A673 (cell line): Measurements from ENCODE around the gene GULP1. TPM values are rescaled to one million over a fixed set of nuclear protein-coding genes. Genes with fewer than 3 reads are reported as not detected.

Source experiments
- BruUV-seq: library from RNA; stranded (reverse); fragments of 400-500 nt; replicated peaks from 2 replicates; lab custom pipeline; 2021; lab: Mats Ljungman, UMichigan
- CTCF ChIA-PET: fragments of 300-600 bp; sonication (Branson Sonifier 250); formaldehyde crosslinking; loops from one replicate; lab custom pipeline; 2022; ENCODE audit warnings: antibody characterized with exemption; lab: Charles Lee
- POLR2A ChIA-PET: fragments of 300-600 bp; sonication (Branson Sonifier 250); formaldehyde crosslinking; loops from one replicate; lab custom pipeline; 2022; ENCODE audit warnings: antibody characterized with exemption; ENCODE audit not compliant: low non-redundant PET; lab: Charles Lee
- DNase-seq: peaks from one replicate; pipeline ENCODE4 v3.0.0-alpha.2; 2015; ENCODE audit warnings: low spot score
- H3K27ac ChIP-seq: fragments of 200-600 bp; sonication (generic); 2 replicates; pipeline ENCODE4 v1.5.1; 2016; ENCODE audit warnings: mixed run types, low read depth, mild to moderate bottlenecking, mixed read lengths, antibody characterized with exemption, low read length; ENCODE audit not compliant: poor library complexity, severe bottlenecking
- H3K27me3 ChIP-seq: fragments of 200-600 bp; sonication (generic); replicated peaks from 2 replicates; pipeline ENCODE4 v1.6.1; 2017; ENCODE audit warnings: mixed run types, low read depth, mild to moderate bottlenecking, mixed read lengths, antibody characterized with exemption, low read length; ENCODE audit not compliant: insufficient read depth, poor library complexity
- H3K36me3 ChIP-seq: fragments of 200-600 bp; sonication (generic); 2 replicates; pipeline ENCODE4 v1.6.1; 2016; ENCODE audit warnings: mixed run types, mild to moderate bottlenecking, mixed read lengths, antibody characterized with exemption, low read length; ENCODE audit not compliant: insufficient read depth, poor library complexity, severe bottlenecking
- H3K4me1 ChIP-seq: fragments of 200-600 bp; sonication (generic); 2 replicates; pipeline ENCODE4 v1.6.1; 2017; ENCODE audit warnings: mixed run types, mild to moderate bottlenecking, mixed read lengths, antibody characterized with exemption, low read length; ENCODE audit not compliant: insufficient read depth, poor library complexity, severe bottlenecking
- H3K4me3 ChIP-seq: fragments of 200-600 bp; sonication (generic); 2 replicates; pipeline ENCODE4 v1.5.1; 2016; ENCODE audit warnings: low read depth, mixed run types, mild to moderate bottlenecking, mixed read lengths, low read length; ENCODE audit not compliant: poor library complexity, severe bottlenecking
- H3K9me3 ChIP-seq: fragments of 200-600 bp; sonication (generic); 2 replicates; pipeline ENCODE4 v1.6.1; 2016; ENCODE audit warnings: mixed run types, low read depth, mild to moderate bottlenecking, mixed read lengths, antibody characterized with exemption, low read length; ENCODE audit not compliant: poor library complexity, severe bottlenecking
- EZH2 ChIP-seq: fragments of 200-600 bp; sonication (generic); IDR thresholded peaks from 2 replicates; pipeline ENCODE4 v1.6.1; 2017; ENCODE audit warnings: borderline replicate concordance, low read depth, mild to moderate bottlenecking, mixed read lengths, antibody characterized with exemption, low read length; ENCODE audit not compliant: poor library complexity, severe bottlenecking
- intact Hi-C: fragments of 100-400 bp; cut with micrococcal nuclease; formaldehyde crosslinking; loops from one replicate; pipeline ENCODE4 v1.10.0; 2022; ENCODE audit not compliant: unreplicated experiment
- total RNA-seq: library from RNA; stranded (reverse); gene quantifications from 2 replicates; pipeline ENCODE4 v1.2.3, GENCODE V29; 2021
- TF ChIP-seq, protein P1 (sequence below): fragments of 300-800, 200-600 bp; sonication (generic); conservative IDR thresholded peaks from 2 replicates; pipeline ENCODE4 v1.5.1; 2017; ENCODE audit warnings: low read depth, mild to moderate bottlenecking, antibody characterized with exemption, low read length, moderate library complexity, mixed read lengths

The GULP1 gene
- total RNA-seq, 1 experiment from 2014 or later, result 7.2 TPM

DNA sequence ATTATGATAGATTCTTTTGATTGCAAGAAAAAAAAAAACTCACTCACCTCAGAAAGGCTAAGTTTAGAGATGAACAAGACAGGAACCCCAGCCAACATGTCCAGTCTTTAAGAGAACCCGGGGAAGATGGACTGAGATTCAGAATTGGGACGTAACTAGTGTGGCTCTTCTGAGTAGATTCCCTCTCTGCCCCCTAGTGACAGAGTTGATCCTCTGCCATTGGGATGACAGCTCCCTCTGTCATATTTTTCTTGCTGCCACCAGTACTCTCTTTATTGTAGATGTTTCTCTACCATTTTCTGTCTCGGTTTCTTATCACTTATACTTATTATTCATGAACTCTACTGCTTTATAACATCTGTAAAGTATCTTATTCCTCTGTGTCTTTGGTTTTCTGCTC, 77.7 kb downstream of the GULP1 start:
- Histone ChIP-seq H3K4me1 (peaks cover 3% of the 10 kb centered on the region), H3K27ac (no peak overlapping the region), H3K36me3 (no peaks in the 10 kb centered on the region), H3K4me3 (no peak overlapping the region), H3K9me3 (no peaks in the 10 kb centered on the region), H3K27me3 (no peaks in the 10 kb centered on the region)
- POLR2A ChIA-PET, result no interaction called here
- no TSS peak for BruUV-seq
- no peak for TF ChIP-seq EZH2
- TF ChIP-seq, protein P1, sequence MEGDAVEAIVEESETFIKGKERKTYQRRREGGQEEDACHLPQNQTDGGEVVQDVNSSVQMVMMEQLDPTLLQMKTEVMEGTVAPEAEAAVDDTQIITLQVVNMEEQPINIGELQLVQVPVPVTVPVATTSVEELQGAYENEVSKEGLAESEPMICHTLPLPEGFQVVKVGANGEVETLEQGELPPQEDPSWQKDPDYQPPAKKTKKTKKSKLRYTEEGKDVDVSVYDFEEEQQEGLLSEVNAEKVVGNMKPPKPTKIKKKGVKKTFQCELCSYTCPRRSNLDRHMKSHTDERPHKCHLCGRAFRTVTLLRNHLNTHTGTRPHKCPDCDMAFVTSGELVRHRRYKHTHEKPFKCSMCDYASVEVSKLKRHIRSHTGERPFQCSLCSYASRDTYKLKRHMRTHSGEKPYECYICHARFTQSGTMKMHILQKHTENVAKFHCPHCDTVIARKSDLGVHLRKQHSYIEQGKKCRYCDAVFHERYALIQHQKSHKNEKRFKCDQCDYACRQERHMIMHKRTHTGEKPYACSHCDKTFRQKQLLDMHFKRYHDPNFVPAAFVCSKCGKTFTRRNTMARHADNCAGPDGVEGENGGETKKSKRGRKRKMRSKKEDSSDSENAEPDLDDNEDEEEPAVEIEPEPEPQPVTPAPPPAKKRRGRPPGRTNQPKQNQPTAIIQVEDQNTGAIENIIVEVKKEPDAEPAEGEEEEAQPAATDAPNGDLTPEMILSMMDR, result peak; percentile 87
- CTCF ChIA-PET, result interaction anchor here (1.0 kb wide), 3 partner anchors 9 to 78 kb away, joined by 3 to 6 read pairs (median 4); partner anchors contain the start of gene GULP1
- DNase-seq, result peak; percentile 78
- intact Hi-C loops, result loop anchor here (2.0 to 5.0 kb wide), 2 partner anchors 79 to 787 kb away; partner anchors contain the start of gene GULP1

DNA sequence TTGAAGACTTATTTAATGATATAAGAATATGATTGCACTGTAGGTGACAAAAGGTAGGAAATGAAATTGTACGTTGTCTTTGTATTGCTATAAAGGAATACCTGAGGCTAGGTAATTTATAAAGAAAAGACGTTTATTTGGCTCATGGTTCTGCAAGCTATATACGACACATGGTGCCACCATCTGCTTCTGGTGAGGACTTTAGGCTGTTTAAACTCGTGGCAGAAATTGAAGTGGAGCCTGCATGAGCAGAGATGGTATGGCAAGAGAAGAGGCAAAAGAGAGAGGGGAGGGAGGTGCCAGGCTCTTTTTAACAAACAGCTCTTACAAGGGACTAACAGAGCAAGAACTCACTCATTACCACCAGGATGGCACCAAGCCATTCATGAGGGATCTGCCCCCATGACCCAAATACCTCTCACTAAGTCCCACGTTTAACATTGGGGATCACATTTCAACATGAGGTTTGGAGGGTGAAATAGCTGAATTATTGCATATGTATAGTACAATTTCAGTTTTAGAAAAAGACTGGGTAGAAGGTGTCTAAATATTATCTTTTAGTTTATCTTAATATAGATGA, 86.8 kb downstream of the GULP1 start:
- DNase-seq, result no peak
- CTCF ChIA-PET, result interaction anchor here (0.9 kb wide), 1 partner anchor 9 kb away, joined by 3 read pairs; no protein-coding TSS in a partner anchor
- POLR2A ChIA-PET, result no interaction called here
- Histone ChIP-seq H3K4me1 (peaks cover 7% of the 10 kb centered on the region), H3K36me3 (no peaks in the 10 kb centered on the region), H3K27me3 (no peaks in the 10 kb centered on the region), H3K27ac (no peak overlapping the region), H3K9me3 (no peaks in the 10 kb centered on the region), H3K4me3 (no peak overlapping the region)
- BruUV-seq, result no TSS peak
- intact Hi-C loops, result loop anchor here (10.0 kb wide), 1 partner anchor 126 kb away; no protein-coding TSS in a partner anchor
- TF ChIP-seq EZH2, result no peak
- TF ChIP-seq, protein P1, result no peak

DNA sequence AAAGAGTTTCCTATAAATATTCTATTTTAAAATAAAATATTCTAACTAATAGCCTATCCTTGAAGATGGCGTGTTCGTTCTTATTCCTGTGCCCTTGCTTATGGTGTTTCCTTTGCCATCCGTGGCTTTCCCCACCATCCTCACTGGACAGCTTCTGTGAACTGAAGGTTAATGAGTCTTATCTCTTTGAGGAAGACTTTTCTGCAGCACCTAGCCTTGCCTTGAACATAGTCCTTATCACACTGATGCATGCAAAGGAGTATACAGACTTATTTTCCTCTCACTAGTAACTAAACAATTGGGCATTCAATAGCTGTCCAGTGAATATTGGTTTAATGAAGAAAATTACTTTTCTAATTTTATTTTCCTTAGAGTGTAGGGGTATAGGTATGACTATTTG, 88.1 kb downstream of the GULP1 start:
- Histone ChIP-seq H3K9me3 (peaks cover under 1% of the 10 kb centered on the region), H3K27me3 (no peaks in the 10 kb centered on the region), H3K36me3 (no peaks in the 10 kb centered on the region), H3K4me3 (no peak overlapping the region), H3K27ac (no peak overlapping the region), H3K4me1 (peaks cover under 1% of the 10 kb centered on the region)
- POLR2A ChIA-PET, result no interaction called here
- DNase-seq, result no peak
- BruUV-seq, result no TSS peak
- CTCF ChIA-PET, result no interaction called here
- no peak for TF ChIP-seq EZH2
- TF ChIP-seq, protein P1, result no peak
- intact Hi-C loops, result loop anchor here (10.0 kb wide), 1 partner anchor 125 kb away; no protein-coding TSS in a partner anchor
